LNCAP (cell line): Measurements from ENCODE around the gene CDHR4.

Experiments used
- TF ChIP-seq, protein P1 (sequence below): fragments of 450-650 bp; IDR thresholded peaks from 2 replicates; pipeline ENCODE4 v1.5.1; 2017; ENCODE audit warnings: mild to moderate bottlenecking

The CDHR4 gene

DNA sequence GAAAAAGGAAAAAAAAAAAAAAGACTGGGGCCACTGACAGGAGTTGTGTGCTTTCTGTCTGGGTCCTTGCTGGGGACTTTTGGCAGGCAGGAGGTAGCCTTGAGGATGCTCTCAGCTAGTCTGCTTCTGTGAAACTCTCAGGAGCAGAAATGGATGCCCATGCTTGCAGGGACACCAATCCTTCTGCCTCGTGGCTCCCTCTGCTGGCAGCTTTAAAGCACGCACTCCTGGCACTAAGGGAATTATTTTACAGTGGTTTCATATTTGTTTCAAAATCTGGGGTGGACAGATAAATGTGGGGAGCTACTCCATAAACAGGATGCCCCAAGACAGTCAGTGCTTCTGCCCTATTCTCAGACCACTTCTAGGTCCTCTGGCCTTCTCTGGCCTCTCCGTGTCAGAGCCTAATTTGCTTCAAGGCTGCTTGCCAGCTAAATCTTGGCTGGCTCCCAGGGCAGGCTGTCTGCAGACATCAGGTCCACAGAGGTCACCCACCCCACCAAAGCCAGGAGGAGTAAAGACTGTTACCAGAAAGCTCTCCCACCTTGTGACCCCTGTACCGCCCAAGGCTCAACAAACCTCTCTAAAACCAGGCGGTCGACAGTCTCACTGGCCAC lies 39.6 kb upstream of the CDHR4 start:
- TF ChIP-seq, protein P1, sequence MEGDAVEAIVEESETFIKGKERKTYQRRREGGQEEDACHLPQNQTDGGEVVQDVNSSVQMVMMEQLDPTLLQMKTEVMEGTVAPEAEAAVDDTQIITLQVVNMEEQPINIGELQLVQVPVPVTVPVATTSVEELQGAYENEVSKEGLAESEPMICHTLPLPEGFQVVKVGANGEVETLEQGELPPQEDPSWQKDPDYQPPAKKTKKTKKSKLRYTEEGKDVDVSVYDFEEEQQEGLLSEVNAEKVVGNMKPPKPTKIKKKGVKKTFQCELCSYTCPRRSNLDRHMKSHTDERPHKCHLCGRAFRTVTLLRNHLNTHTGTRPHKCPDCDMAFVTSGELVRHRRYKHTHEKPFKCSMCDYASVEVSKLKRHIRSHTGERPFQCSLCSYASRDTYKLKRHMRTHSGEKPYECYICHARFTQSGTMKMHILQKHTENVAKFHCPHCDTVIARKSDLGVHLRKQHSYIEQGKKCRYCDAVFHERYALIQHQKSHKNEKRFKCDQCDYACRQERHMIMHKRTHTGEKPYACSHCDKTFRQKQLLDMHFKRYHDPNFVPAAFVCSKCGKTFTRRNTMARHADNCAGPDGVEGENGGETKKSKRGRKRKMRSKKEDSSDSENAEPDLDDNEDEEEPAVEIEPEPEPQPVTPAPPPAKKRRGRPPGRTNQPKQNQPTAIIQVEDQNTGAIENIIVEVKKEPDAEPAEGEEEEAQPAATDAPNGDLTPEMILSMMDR, result peak; percentile 97

DNA sequence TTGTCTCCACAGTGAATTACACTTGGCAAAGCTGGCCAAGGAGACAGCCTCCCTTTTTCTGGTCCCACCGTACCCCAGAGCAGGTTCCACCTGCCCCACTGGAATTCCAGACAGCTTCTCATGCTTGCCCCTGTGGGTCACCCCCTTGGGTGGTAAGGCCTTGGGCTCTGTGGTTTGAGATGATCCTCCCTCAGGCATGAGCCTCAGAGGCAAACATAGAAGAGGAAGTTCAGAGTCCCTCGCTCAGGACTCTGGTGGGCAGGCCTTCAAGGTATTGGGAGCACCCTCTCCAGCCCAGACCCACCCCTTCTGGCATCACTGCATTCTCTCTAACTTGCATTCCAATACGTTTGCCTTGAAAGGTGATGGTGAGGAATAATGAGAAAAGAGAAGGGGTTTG lies 31.7 kb upstream of the CDHR4 start:
- TF ChIP-seq, protein P1, result no peak

DNA sequence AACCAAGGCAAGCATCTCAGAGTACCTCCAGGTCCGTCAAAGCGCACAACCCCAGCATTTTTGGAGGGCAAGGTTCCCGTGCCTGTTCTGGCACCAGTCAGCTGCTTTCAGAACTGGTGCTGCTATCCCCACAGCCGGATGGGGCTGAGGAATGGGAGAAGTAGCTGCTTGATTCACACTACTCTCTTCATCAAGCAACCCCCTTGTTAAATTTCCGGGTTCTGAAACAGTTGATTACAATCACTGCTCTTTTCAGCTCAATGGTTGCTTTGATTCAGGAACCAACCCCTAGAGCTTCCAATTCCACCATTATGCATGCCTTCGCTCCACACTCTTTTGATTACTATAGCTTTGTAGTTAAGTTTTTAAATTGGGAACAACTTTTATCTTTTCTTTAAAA lies 26.3 kb upstream of the CDHR4 start:
- TF ChIP-seq, protein P1, result no peak

DNA sequence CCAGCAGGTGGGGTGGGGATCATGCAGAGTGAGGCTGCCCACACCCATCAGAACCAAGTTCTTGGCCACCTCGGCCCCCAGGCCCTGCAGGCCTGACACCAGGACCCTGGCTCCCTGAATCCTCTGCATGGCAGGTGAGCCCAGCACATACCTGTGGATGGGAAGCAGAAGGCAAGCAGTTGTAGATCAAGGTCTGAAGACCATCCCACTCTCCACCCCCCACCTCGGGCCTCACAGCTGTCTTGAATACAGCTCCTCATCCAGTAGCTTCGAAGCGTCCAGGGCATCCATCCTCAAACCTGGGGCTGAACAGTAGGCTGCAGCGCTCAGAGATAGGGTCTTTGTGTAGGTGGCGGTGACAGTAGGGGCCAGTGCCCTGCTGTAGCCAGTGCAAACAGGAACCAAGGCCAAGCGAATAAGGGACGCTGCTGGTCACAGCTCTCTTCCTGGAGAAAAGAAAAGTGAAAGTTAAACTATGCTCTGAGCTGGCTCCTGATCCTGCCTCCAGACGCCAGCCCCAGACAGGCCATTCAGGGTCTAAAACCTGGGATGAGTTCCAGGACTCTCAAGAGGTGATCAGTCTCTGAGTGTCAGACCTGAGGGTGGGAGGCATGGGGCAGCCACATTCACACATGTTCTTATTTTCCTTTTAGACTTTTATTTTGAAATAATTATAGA lies 14.0 kb upstream of the CDHR4 start, which contains the start of gene UBA7:
TSS of gene UBA7 (minus strand) at position 457 of the 678 bp plus-strand sequence. CDS start at position 291, 166 bp downstream.
- TF ChIP-seq, protein P1, result no peak

DNA sequence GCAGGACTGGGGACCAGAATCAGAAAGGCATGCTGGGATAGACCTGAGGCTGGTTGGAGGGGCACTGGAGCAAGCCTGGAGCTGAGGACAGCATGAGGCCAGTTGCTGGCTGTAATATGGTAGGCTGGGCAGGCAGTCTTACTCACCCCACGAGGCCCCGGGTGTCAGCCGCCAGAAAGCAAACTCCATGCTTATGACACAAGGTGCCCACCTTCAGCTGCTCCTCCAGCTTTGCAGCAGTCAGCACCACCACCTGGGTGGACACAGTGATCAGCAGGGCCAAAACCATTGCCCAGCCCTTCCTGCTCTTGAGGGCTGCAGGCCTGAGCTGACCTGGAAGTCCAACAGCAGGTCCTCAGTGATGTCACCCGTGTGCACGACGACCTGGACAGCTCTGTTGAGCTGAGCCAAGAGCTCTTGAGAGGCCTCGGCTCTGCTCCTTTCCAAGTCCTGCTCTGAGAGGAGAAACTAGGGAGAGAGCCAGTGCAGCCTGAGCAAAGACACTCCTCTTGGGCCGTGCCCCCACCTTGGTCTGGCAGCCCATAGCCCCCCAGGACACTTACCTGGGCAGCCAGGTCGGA lies 13.3 kb upstream of the CDHR4 start:
- TF ChIP-seq, protein P1, result no peak

DNA sequence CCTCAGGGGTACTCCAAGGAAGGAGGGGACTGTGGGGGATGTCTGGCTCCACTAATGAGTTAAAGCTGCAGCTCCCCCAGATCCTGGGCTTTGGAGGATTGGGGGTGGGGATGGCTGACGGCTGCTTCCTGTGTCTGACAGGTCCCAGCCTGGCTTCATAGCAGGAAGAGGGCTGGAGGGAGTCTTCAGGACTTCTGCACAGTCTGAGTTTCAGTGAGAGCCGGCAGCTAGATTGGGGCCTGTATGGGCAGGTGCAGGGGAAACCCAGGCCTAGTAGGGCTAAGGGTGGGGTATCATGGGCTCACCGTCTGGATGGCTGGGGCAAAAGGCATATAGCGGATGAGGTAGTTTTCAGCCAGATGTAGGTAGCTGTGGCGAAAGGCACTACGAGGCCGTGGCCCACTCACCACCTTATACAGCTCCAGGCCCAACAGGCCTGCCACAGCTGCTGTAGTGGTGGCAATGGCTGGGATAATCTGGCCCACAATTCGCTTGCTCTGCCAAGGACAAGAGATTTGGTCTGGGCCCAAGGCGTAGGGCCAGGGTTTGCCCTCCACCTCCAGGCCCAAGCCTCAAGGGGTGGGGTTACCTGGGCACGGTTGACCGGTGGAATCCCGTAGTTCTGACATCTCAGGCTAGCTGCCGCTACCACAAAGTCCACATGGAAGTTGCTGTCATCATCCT lies 7.9 kb upstream of the CDHR4 start:
- TF ChIP-seq, protein P1, result no peak

DNA sequence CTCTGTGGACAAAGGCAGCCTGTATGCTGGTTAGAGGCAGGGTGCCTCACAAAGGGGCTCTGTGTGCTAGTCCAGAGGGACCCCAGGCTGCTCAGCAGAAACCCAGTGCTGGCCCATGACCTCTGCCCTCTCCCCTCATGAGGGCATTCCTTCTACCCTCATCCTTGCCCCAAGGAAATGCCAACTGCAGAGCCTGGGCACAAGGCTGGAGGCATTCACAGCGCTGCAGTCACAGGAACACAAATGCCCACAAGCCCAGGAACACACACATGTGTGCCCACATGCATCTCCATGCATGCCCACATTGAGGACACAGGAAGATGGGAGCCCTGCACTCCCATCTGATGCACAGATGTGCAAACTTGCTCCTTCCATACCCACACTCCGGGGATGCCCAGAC lies 7.2 kb upstream of the CDHR4 start:
- TF ChIP-seq, protein P1, result no peak
